ENCODE data around the gene GRID1. TPM values are rescaled to one million over a fixed set of nuclear protein-coding genes. Genes with fewer than 3 reads are reported as not detected.

Gene GRID1
- polyA plus RNA-seq, 4 donors = 1.4 to 1.9 (median 1.6) TPM

GRCh38 chr10:86282664-86283465 is 83.7 kb downstream of the GRID1 start:
- no peak for DNase-seq (ENCODE audit: low read depth in 4 of 4, low spot score in 2 of 4)

GRCh38 chr10:86281396-86281795 is 85.2 kb downstream of the GRID1 start:
- DNase-seq (ENCODE audit: low read depth in 4 of 4, low spot score in 2 of 4) = no peak

- DNase-seq (ENCODE audit: low read depth in 4 of 4, low spot score in 2 of 4) = no peak
These were observed 97.3 kb downstream of the GRID1 start for GRCh38 chr10:86269332-86269731.

- no peak for DNase-seq (ENCODE audit: low read depth in 4 of 4, low spot score in 2 of 4)
These were observed 99.1 kb downstream of the GRID1 start for GRCh38 chr10:86267286-86268195.

GRCh38 chr10:86266446-86267242 is 100.0 kb downstream of the GRID1 start:
- DNase-seq (ENCODE audit: low read depth in 4 of 4, low spot score in 2 of 4) = no peak

GRCh38 chr10:86265895-86266259 is 100.7 kb downstream of the GRID1 start:
- no peak for DNase-seq (ENCODE audit: low read depth in 4 of 4, low spot score in 2 of 4)

- no peak for DNase-seq (ENCODE audit: low read depth in 4 of 4, low spot score in 2 of 4)
These were observed 101.2 kb downstream of the GRID1 start for GRCh38 chr10:86265236-86265894.

GRCh38 chr10:86264481-86265231 is 101.9 kb downstream of the GRID1 start:
- DNase-seq (ENCODE audit: low read depth in 4 of 4, low spot score in 2 of 4) = no peak

GRCh38 chr10:86263907-86264306 is 102.7 kb downstream of the GRID1 start:
- DNase-seq (ENCODE audit: low read depth in 4 of 4, low spot score in 2 of 4) = no peak

- no peak for DNase-seq (ENCODE audit: low read depth in 4 of 4, low spot score in 2 of 4)
These were observed 103.4 kb downstream of the GRID1 start for GRCh38 chr10:86263209-86263608.

GRCh38 chr10:86262688-86263181 is 103.9 kb downstream of the GRID1 start:
- no peak for DNase-seq (ENCODE audit: low read depth in 4 of 4, low spot score in 2 of 4)

- DNase-seq (ENCODE audit: low read depth in 4 of 4, low spot score in 2 of 4) = no peak
These were observed 104.5 kb downstream of the GRID1 start for GRCh38 chr10:86261941-86262687.

GRCh38 chr10:86261470-86261869 is 105.1 kb downstream of the GRID1 start:
- DNase-seq (ENCODE audit: low read depth in 4 of 4, low spot score in 2 of 4) = no peak

- no peak for DNase-seq (ENCODE audit: low read depth in 4 of 4, low spot score in 2 of 4)
These were observed 106.0 kb downstream of the GRID1 start for GRCh38 chr10:86260564-86260963.

GRCh38 chr10:86259901-86260562 is 106.6 kb downstream of the GRID1 start:
- no peak for DNase-seq (ENCODE audit: low read depth in 4 of 4, low spot score in 2 of 4)

GRCh38 chr10:86258941-86259340 is 107.7 kb downstream of the GRID1 start:
- DNase-seq (ENCODE audit: low read depth in 4 of 4, low spot score in 2 of 4) = no peak

GRCh38 chr10:86258499-86258898 is 108.1 kb downstream of the GRID1 start:
- DNase-seq (ENCODE audit: low read depth in 4 of 4, low spot score in 2 of 4) = no peak

- no peak for DNase-seq (ENCODE audit: low read depth in 4 of 4, low spot score in 2 of 4)
These were observed 108.9 kb downstream of the GRID1 start for GRCh38 chr10:86257683-86258082.

All from left renal cortex interstitium (tissue), 4 donors.